Measurements from ENCODE around the gene FGF18. TPM values are rescaled to one million over a fixed set of nuclear protein-coding genes. Genes with fewer than 3 reads are reported as not detected.

Gene FGF18
- total and polyA plus RNA-seq, 9 of the 15 experiments (the other 6 are each of a cell fraction or from before 2014, with no cell fraction given) = 0.05 to 0.18 (median 0.11) TPM; not detected in 6

GRCh38 chr5:171388816-171389168 lies 30.7 kb upstream of the FGF18 start:
- FAIRE-seq (no peak), ATAC-seq (no peak)

More at GRCh38 chr5:171388816-171389168, 30.7 kb upstream of the FGF18 start:
- H3K4me3 ChIP-seq = peak overlapping the region; percentile 93
- ChIA-PET POLR2A (interaction anchor here (0.6 to 3.6 kb wide), 22 partner anchors 11 to 1390 kb away, joined by 3 to 38 read pairs (median 4); no protein-coding TSS in a partner anchor), CTCF (ENCODE audit: low intra/inter-chr PET ratio) (no interaction called here)
- H2AFZ ChIP-seq (ENCODE audit: low read depth, low read length) = no peak overlapping the region
- no peaks in the 10 kb centered on the region for H3K27me3 ChIP-seq (ENCODE audit: control insufficient read depth in 2 of 2, insufficient read depth in 2 of 2, low read length in 2 of 2)
- peak overlapping the region; percentile 97 to 100 for H3K9ac ChIP-seq (ENCODE audit: insufficient read depth in 1 of 2, low read depth in 2 of 2, low read length in 2 of 2)
- in situ Hi-C loops (cut with MboI) = no loop called here
- peaks cover 8% of the 10 kb centered on the region for H3K9me1 ChIP-seq (ENCODE audit: control insufficient read depth, insufficient read depth, low read length)
- H3K4me1 ChIP-seq (replicated peaks in 1 of 2; ENCODE audit: control insufficient read depth in 2 of 2, insufficient read depth in 2 of 2, low read length in 2 of 2) = peaks cover 9 to 11% of the 10 kb centered on the region in 2 experiments; a peak in 4 of 5 replicates
- intact Hi-C loops (cut with micrococcal nuclease) = no loop called here
- H3K4me2 ChIP-seq (ENCODE audit: insufficient read depth, low read length) = peak overlapping the region; percentile 98
- TF ChIP-seq GABPB1 (CRISPR knock-in tag; IDR thresholded peaks at IDR 0.05) (peak; percentile 8; the same call in 1 of the 2 replicates), RBM39 (optimal IDR thresholded peaks at IDR 0.05; ENCODE audit: low read depth, low read length) (peak; percentile 70), ELF1 (tag; IDR thresholded peaks at IDR 0.05) (0 out of 2 replicates have a peak, but pooled peaks have one; percentile 12), XRCC5 (IDR thresholded peaks at IDR 0.05; ENCODE audit: low read depth, low read length) (no peak), HNRNPH1 (optimal IDR thresholded peaks at IDR 0.05; ENCODE audit: low read depth, low read length) (no peak), ZKSCAN1 (IDR thresholded peaks at IDR 0.05; ENCODE audit: low read depth, low read length) (no peak), YY1 (IDR thresholded peaks at IDR 0.05; ENCODE audit: borderline replicate concordance in 1 of 3, control insufficient read depth in 1 of 3, extremely low read depth in 1 of 3, insufficient read depth in 3 of 3, insufficient read length in 1 of 3, insufficient replicate concordance in 2 of 3, low read depth in 1 of 3, low read length in 2 of 3) (peak in 1 of 3 experiments; percentile 13), SMARCA4 (IDR thresholded peaks at IDR 0.05) (no peak), SFPQ (IDR thresholded peaks at IDR 0.05; ENCODE audit: low read depth, low read length) (0 out of 2 replicates have a peak, but pooled peaks have one; percentile 33)
- TF ChIP-seq, protein P1, sequence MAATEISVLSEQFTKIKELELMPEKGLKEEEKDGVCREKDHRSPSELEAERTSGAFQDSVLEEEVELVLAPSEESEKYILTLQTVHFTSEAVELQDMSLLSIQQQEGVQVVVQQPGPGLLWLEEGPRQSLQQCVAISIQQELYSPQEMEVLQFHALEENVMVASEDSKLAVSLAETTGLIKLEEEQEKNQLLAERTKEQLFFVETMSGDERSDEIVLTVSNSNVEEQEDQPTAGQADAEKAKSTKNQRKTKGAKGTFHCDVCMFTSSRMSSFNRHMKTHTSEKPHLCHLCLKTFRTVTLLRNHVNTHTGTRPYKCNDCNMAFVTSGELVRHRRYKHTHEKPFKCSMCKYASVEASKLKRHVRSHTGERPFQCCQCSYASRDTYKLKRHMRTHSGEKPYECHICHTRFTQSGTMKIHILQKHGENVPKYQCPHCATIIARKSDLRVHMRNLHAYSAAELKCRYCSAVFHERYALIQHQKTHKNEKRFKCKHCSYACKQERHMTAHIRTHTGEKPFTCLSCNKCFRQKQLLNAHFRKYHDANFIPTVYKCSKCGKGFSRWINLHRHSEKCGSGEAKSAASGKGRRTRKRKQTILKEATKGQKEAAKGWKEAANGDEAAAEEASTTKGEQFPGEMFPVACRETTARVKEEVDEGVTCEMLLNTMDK (IDR thresholded peaks at IDR 0.05; ENCODE audit: borderline replicate concordance, insufficient read depth, low read depth, low read length, poor library complexity, severe bottlenecking) = no peak
- TF ChIP-seq, protein P2, sequence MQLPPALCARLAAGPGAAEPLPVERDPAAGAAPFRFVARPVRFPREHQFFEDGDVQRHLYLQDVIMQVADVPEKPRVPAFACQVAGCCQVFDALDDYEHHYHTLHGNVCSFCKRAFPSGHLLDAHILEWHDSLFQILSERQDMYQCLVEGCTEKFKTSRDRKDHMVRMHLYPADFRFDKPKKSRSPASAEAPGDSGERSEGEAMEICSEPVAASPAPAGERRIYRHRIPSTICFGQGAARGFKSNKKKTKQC (CRISPR knock-in tag; IDR thresholded peaks at IDR 0.05) = no peak
- TF ChIP-seq, protein P3, sequence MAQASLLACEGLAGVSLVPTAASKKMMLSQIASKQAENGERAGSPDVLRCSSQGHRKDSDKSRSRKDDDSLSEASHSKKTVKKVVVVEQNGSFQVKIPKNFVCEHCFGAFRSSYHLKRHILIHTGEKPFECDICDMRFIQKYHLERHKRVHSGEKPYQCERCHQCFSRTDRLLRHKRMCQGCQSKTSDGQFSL (CRISPR knock-in tag; IDR thresholded peaks at IDR 0.05) = no peak
- TF ChIP-seq, protein P3 (tag; IDR thresholded peaks at IDR 0.05) = 0 out of 4 replicates have a peak, but pooled peaks of 1 of the 2 experiments have one; percentile 6
- peak overlapping the region; percentile 91 for H3K27ac ChIP-seq (ENCODE audit: extremely low read depth, low read depth, low read length)
- no peak for DNase-seq (ENCODE audit: extremely low read depth in 1 of 4, low spot score in 3 of 4)
- H3K36me3 ChIP-seq (ENCODE audit: control insufficient read depth, insufficient read depth, low read length) = peaks cover 54% of the 10 kb centered on the region
- TSS peak; percentile 34 for BruUV-seq (replicated peaks)
- H3K9me3 ChIP-seq (replicated peaks; ENCODE audit: control insufficient read depth, insufficient read depth, low read depth, low read length) = no peaks in the 10 kb centered on the region; the same call in 1 of the 2 replicates
- H3K79me2 ChIP-seq (ENCODE audit: control insufficient read depth, insufficient read depth, low read length) = peaks cover 74% of the 10 kb centered on the region
- 0% methylated on average over 14 of the region's 14 CpGs for WGBS (ENCODE audit: insufficient coverage, low coverage, missing lambda C conversion rate)
- peaks cover 58% of the 10 kb centered on the region for H4K20me1 ChIP-seq (replicated peaks; ENCODE audit: control insufficient read depth, insufficient read depth, low read length)
